Sigmoid colon (tissue), 4 donors: Measurements from ENCODE around the gene PHF8.

ENCODE experiments used
- CTCF ChIP-seq, 4 experiments: fragments of 450-650 bp in 3 of 4; fragments of 200-600 bp in 1 of 4; IDR thresholded peaks; one replicate each; pipeline ENCODE4 v1.5.1; 2016 to 2019; ENCODE audit warnings: antibody characterized with exemption in 4 of 4, mild to moderate bottlenecking in 3 of 4, moderate library complexity in 2 of 4
- EP300 ChIP-seq, 4 donors: sonication (generic); formaldehyde crosslinking; IDR thresholded peaks; one replicate each; pipeline ENCODE4 v1.6.1; 2017; ENCODE audit warnings: antibody characterized with exemption in 4 of 4
- POLR2A ChIP-seq, 2 donors: fragments of 450-650 bp; IDR thresholded peaks; one replicate each; pipeline ENCODE4 v1.6.1; 2016; ENCODE audit warnings: antibody characterized with exemption in 2 of 2, mild to moderate bottlenecking in 2 of 2, moderate library complexity in 2 of 2

- TF ChIP-seq CTCF (IDR thresholded peaks at IDR 0.05) (no peak), POLR2A (IDR thresholded peaks at IDR 0.05) (no peak), EP300 (IDR thresholded peaks at IDR 0.05) (no peak)
These were observed 36.6 kb downstream of the PHF8 start for GRCh38 chrX:54007682-54008081.
